GM23338 (cell line): ENCODE data around the gene SUN5.

Source experiments
- CREB1 ChIP-seq: fragments of 250-450 bp; sonication (Bioruptor Pico); IDR thresholded peaks from 2 replicates; pipeline ENCODE4 v1.5.0; 2020; ENCODE audit warnings: low read depth, mild to moderate bottlenecking, moderate library complexity
- TF ChIP-seq, protein P1 (sequence below), 2 experiments: fragments of 200-600 bp in 1 of 2; sonication (generic) in 1 of 2; conservative IDR thresholded peaks; 2 replicates each; pipeline versions ENCODE4 v1.5.1 to v1.6.1; 2016 to 2017; ENCODE audit warnings: antibody characterized with exemption in 2 of 2, low read depth in 2 of 2, mild to moderate bottlenecking in 2 of 2, moderate library complexity in 1 of 2

DNA sequence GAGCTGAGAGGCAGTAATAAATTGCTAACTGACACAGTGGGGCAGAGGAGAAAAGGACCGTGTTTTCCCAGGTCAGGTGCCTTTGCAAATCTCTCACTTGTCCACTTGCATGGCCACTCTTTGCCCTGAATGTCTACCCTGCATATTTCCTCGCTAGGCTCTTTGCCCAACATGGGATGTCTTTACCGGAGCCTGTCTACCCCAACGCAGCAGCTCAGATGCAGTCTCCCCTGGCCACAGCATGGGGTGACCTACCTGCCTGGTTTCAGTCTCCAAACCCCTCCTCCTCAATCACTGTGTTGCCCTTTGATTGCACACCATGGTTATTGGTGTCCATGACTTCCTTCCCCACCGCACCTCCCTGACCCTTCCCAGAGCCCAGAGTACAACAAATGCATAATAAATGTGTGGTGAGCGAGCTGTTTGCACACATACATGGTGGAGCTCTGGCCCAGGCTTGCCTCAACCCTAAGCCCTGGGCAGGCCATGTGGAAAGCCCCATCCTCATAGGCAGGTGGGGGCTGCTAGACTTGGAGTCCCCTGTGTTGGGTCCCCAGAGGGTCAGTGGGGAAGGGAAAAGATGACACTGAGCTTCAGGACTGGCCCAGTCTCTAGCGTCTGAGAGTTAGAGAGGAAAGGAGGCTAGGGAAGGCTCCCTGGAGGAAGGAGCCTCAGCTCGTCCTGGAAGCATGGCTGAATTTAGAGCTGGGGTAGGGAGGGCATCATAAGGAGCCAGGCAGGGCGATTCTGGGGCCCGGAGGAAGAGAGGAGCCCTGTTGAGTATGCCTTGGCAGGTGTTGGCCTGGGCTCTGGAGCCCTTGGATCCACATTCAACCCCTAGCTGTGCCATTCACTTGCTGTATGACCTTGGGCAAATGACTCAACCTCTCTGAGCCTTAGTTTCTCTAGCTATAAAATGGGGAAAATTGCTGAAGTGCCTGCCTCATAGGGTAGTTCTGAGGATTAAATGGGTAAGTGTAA is 22.8 kb upstream of the SUN5 start:
- TF ChIP-seq, protein P1, sequence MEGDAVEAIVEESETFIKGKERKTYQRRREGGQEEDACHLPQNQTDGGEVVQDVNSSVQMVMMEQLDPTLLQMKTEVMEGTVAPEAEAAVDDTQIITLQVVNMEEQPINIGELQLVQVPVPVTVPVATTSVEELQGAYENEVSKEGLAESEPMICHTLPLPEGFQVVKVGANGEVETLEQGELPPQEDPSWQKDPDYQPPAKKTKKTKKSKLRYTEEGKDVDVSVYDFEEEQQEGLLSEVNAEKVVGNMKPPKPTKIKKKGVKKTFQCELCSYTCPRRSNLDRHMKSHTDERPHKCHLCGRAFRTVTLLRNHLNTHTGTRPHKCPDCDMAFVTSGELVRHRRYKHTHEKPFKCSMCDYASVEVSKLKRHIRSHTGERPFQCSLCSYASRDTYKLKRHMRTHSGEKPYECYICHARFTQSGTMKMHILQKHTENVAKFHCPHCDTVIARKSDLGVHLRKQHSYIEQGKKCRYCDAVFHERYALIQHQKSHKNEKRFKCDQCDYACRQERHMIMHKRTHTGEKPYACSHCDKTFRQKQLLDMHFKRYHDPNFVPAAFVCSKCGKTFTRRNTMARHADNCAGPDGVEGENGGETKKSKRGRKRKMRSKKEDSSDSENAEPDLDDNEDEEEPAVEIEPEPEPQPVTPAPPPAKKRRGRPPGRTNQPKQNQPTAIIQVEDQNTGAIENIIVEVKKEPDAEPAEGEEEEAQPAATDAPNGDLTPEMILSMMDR (conservative IDR thresholded peaks at IDR 0.05; ENCODE audit: low read depth in 2 of 2), result no peak
- no peak for TF ChIP-seq CREB1 (CRISPR knock-in tag)
